Mesenchymal stem cell (in vitro differentiated cells and primary cell): ENCODE data around the gene FOXJ3.

Experiments
- DNase-seq: peaks from one replicate; pipeline ENCODE4 v3.0.0-alpha.2; 2013
- H2AFZ ChIP-seq: one replicate; pipeline ENCODE4 v1.6.1; 2013; ENCODE audit warnings: low read depth, mild to moderate bottlenecking, control low read depth, inconsistent platforms, low read length, moderate library complexity
- H2AK5ac ChIP-seq: 2 replicates; pipeline ENCODE4 v1.6.1; 2013; ENCODE audit warnings: low read length, moderate library complexity, mild to moderate bottlenecking, inconsistent platforms; ENCODE audit not compliant: severe bottlenecking
- H2BK120ac ChIP-seq: one replicate; pipeline ENCODE4 v1.6.1; 2013; ENCODE audit warnings: low read depth, mild to moderate bottlenecking, inconsistent platforms, low read length, moderate library complexity
- H2BK12ac ChIP-seq, 2 experiments: one replicate each; pipeline ENCODE4 v1.6.1; 2013; ENCODE audit warnings: inconsistent platforms in 2 of 2, low read length in 2 of 2, mild to moderate bottlenecking in 2 of 2, moderate library complexity in 2 of 2, control low read depth in 1 of 2
- H2BK15ac ChIP-seq: one replicate; pipeline ENCODE4 v1.6.1; 2013; ENCODE audit warnings: mild to moderate bottlenecking, low read depth, inconsistent platforms; ENCODE audit not compliant: poor library complexity, severe bottlenecking
- H2BK5ac ChIP-seq: 2 replicates; pipeline ENCODE4 v1.6.1; 2013; ENCODE audit warnings: low read depth, mild to moderate bottlenecking, low read length, control low read depth, inconsistent platforms; ENCODE audit not compliant: poor library complexity, severe bottlenecking
- H3K14ac ChIP-seq, 2 experiments: one replicate each; pipeline ENCODE4 v1.6.1; 2013; ENCODE audit warnings: inconsistent platforms in 2 of 2, low read length in 2 of 2, control low read depth in 1 of 2, mild to moderate bottlenecking in 1 of 2, moderate library complexity in 1 of 2
- H3K18ac ChIP-seq, 2 experiments: one replicate each; pipeline ENCODE4 v1.6.1; 2013; ENCODE audit warnings: inconsistent platforms in 2 of 2, low read length in 2 of 2, control low read depth in 1 of 2, low read depth in 1 of 2, mild to moderate bottlenecking in 1 of 2
- H3K23ac ChIP-seq, 2 experiments: one replicate each; pipeline ENCODE4 v1.6.1; 2013; ENCODE audit warnings: inconsistent platforms in 2 of 2, low read length in 2 of 2, mild to moderate bottlenecking in 2 of 2, moderate library complexity in 2 of 2, control low read depth in 1 of 2
- H3K27ac ChIP-seq: 2 replicates; pipeline ENCODE4 v1.5.1; 2013; ENCODE audit warnings: mild to moderate bottlenecking, moderate library complexity, low read length, control low read depth, inconsistent platforms; ENCODE audit not compliant: poor library complexity, severe bottlenecking
- H3K27me3 ChIP-seq, 2 experiments: 2 replicates each; pipeline versions ENCODE4 v1.6.1 to v1.7.0; 2013; ENCODE audit warnings: low read length in 2 of 2, mild to moderate bottlenecking in 2 of 2, moderate library complexity in 2 of 2, control low read depth in 1 of 2, inconsistent platforms in 1 of 2; ENCODE audit not compliant: control insufficient read depth in 1 of 2, insufficient read depth in 1 of 2
- H3K36me3 ChIP-seq, 2 experiments: 2 replicates each; pipeline versions ENCODE4 v1.6.1 to v1.7.0; 2013; ENCODE audit warnings: low read length in 2 of 2, control low read depth in 1 of 2, inconsistent platforms in 1 of 2, low read depth in 1 of 2, mild to moderate bottlenecking in 1 of 2; ENCODE audit not compliant: insufficient read depth in 2 of 2, control insufficient read depth in 1 of 2
- H3K4ac ChIP-seq, 2 experiments: one replicate each; pipeline ENCODE4 v1.6.1; 2013; ENCODE audit warnings: inconsistent platforms in 2 of 2, low read length in 2 of 2, mild to moderate bottlenecking in 2 of 2, moderate library complexity in 2 of 2, control low read depth in 1 of 2, low read depth in 1 of 2
- H3K4me1 ChIP-seq: 2 replicates; pipeline ENCODE4 v1.6.1; 2013; ENCODE audit warnings: low read depth, low read length, control low read depth; ENCODE audit not compliant: control insufficient read depth, insufficient read depth
- H3K4me2 ChIP-seq: 2 replicates; pipeline ENCODE4 v1.6.1; 2013; ENCODE audit warnings: low read length, mild to moderate bottlenecking, inconsistent platforms; ENCODE audit not compliant: poor library complexity, severe bottlenecking
- H3K4me3 ChIP-seq, 2 experiments: 2 replicates each; pipeline versions ENCODE4 v1.5.1 to v1.7.0; 2013; ENCODE audit warnings: low read length in 2 of 2, mild to moderate bottlenecking in 2 of 2, control low read depth in 1 of 2, low read depth in 1 of 2; ENCODE audit not compliant: insufficient read depth in 1 of 2
- H3K79me1 ChIP-seq: replicated peaks from 2 replicates; pipeline ENCODE4 v1.6.1; 2013; ENCODE audit warnings: mild to moderate bottlenecking, control low read depth, low read length, inconsistent platforms; ENCODE audit not compliant: poor library complexity, severe bottlenecking
- H3K9ac ChIP-seq: 2 replicates; pipeline ENCODE4 v1.7.0; 2013; ENCODE audit warnings: mild to moderate bottlenecking, low read length, moderate library complexity
- H3K9me3 ChIP-seq: 2 replicates; pipeline ENCODE4 v1.7.0; 2013; ENCODE audit warnings: mild to moderate bottlenecking, low read length; ENCODE audit not compliant: control insufficient read depth
- H4K8ac ChIP-seq: one replicate; pipeline ENCODE4 v1.6.1; 2013; ENCODE audit warnings: inconsistent platforms, mild to moderate bottlenecking, low read length, moderate library complexity
- H4K91ac ChIP-seq: one replicate; pipeline ENCODE4 v1.6.1; 2013; ENCODE audit warnings: mild to moderate bottlenecking, low read length, inconsistent platforms
- WGBS: methylation state at CpG from one replicate; pipeline ENCODE4 v1.1.7; 2013; ENCODE audit warnings: mixed read lengths; 5-methylcytosine and 5-hydroxymethylcytosine counted together

FOXJ3 gene

DNA sequence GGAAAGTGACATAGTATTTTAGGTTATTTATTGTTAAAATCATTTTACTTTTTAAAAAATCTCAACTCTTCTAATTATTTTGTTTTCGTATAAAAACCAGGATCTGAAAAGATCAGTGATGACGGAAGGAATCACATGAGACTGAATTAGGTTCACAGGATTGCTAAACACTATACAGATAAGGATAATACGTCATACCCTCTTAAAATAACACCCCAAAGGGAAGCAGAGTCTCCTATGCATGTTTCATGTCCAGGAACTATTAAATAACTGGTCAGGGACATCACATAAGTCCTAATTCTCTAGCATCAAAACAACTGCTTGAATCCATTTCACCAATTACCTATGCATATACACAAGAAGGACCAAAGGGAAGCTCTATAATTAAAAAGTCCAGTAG is 84.9 kb downstream of the FOXJ3 start:
- H3K23ac ChIP-seq = no peak overlapping the region

GRCh38 chr1:42240966-42241755 is 93.9 kb downstream of the FOXJ3 start:
- Histone ChIP-seq H3K4me1 (peaks cover 6% of the 10 kb centered on the region), H3K27me3 (no peaks in the 10 kb centered on the region), H2BK5ac (no peak overlapping the region), H3K4ac (no peak overlapping the region), H2AFZ (no peak overlapping the region), H3K9ac (no peak overlapping the region), H3K36me3 (peaks cover 7 to 11% of the 10 kb centered on the region in 2 experiments), H3K18ac (no peak overlapping the region), H3K79me1 (peaks cover 23% of the 10 kb centered on the region), H2BK15ac (no peak overlapping the region), H3K4me2 (no peak overlapping the region), H4K91ac (no peak overlapping the region), H2BK12ac (peak overlapping the region in 1 of 2 experiments; percentile 63), H2BK120ac (no peak overlapping the region), H4K8ac (no peak overlapping the region), H3K4me3 (no peak overlapping the region), H3K14ac (peak overlapping the region in 1 of 2 experiments; percentile 41), H2AK5ac (no peak overlapping the region), H3K23ac (peak overlapping the region in 1 of 2 experiments; percentile 97), H3K9me3 (peaks cover 18% of the 10 kb centered on the region), H3K27ac (no peak overlapping the region)
- 93% methylated on average over 4 of the region's 5 CpGs for WGBS
- peak; percentile 23 for DNase-seq

More for the DNA sequence above, 84.9 kb downstream of the FOXJ3 start:
- WGBS = 53% methylated on average over 2 of the region's 3 CpGs
- Histone ChIP-seq H3K27me3 (no peaks in the 10 kb centered on the region), H3K14ac (no peak overlapping the region), H2AFZ (no peak overlapping the region), H2BK12ac (no peak overlapping the region), H4K91ac (no peak overlapping the region), H2BK5ac (no peak overlapping the region), H3K36me3 (peaks cover 2 to 13% of the 10 kb centered on the region in 2 experiments), H3K4me1 (no peaks in the 10 kb centered on the region), H2AK5ac (no peak overlapping the region), H3K9ac (no peak overlapping the region), H3K4ac (no peak overlapping the region), H4K8ac (no peak overlapping the region), H3K9me3 (peaks cover 12% of the 10 kb centered on the region), H3K4me2 (no peak overlapping the region), H3K79me1 (peaks cover 5% of the 10 kb centered on the region), H3K18ac (no peak overlapping the region), H3K4me3 (no peak overlapping the region), H3K27ac (no peak overlapping the region), H2BK120ac (no peak overlapping the region), H2BK15ac (no peak overlapping the region)
- no peak for DNase-seq

DNA sequence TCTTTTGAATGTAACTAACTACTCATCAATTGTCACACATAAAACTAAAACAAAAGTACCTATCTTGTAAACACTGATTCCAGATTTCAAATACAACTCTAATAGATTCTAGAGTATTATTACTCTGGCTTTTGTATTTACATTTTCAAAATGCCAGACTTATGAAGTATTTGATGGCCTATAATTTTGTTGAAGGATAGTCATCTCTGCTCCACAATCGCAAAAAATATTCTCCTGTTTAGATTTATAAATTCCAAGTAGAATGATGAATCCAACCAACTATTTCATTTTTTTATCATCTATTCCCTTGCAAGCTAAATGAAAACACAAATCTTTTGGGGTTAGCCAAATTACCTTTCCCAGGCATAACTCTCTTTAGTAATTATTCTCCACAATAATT is 95.5 kb downstream of the FOXJ3 start:
- Histone ChIP-seq H3K27ac (no peak overlapping the region), H2BK12ac (no peak overlapping the region), H3K18ac (no peak overlapping the region), H3K4me1 (peaks cover 6% of the 10 kb centered on the region), H3K36me3 (peaks cover 10 to 11% of the 10 kb centered on the region in 2 experiments), H3K4me3 (no peak overlapping the region), H3K9me3 (peaks cover 18% of the 10 kb centered on the region), H2BK120ac (no peak overlapping the region), H3K9ac (no peak overlapping the region), H3K27me3 (no peaks in the 10 kb centered on the region), H3K79me1 (peaks cover 29% of the 10 kb centered on the region), H3K4ac (no peak overlapping the region), H2BK5ac (no peak overlapping the region), H2BK15ac (no peak overlapping the region), H3K4me2 (no peak overlapping the region), H3K14ac (no peak overlapping the region), H2AFZ (no peak overlapping the region), H3K23ac (no peak overlapping the region), H4K91ac (no peak overlapping the region), H2AK5ac (no peak overlapping the region), H4K8ac (no peak overlapping the region)
- no peak for DNase-seq
- 100% methylated on average over 1 of the region's 1 CpG for WGBS

- WGBS = no CpG with 5 or more reads among the region's 1 CpG
- Histone ChIP-seq H4K8ac (no peak overlapping the region), H3K4me1 (peaks cover 6% of the 10 kb centered on the region), H3K27me3 (no peaks in the 10 kb centered on the region), H3K4me3 (no peak overlapping the region), H3K27ac (no peak overlapping the region), H3K9ac (no peak overlapping the region), H2BK5ac (no peak overlapping the region), H3K36me3 (peaks cover 9 to 11% of the 10 kb centered on the region in 2 experiments), H4K91ac (no peak overlapping the region), H2AFZ (no peak overlapping the region), H3K79me1 (peaks cover 28% of the 10 kb centered on the region), H3K23ac (no peak overlapping the region), H3K4ac (no peak overlapping the region), H3K4me2 (no peak overlapping the region), H3K18ac (no peak overlapping the region), H2BK15ac (no peak overlapping the region), H2BK12ac (no peak overlapping the region), H3K9me3 (peaks cover 18% of the 10 kb centered on the region), H2AK5ac (no peak overlapping the region), H2BK120ac (no peak overlapping the region), H3K14ac (no peak overlapping the region)
- DNase-seq = no peak
Observed at GRCh38 chr1:42239041-42239440, 96.0 kb downstream of the FOXJ3 start.
